Neuronal stem cell (in vitro differentiated cells): ENCODE results near the gene NETO2.
A peak's percentile ranks its signal among the peaks of the same experiment; 100 is the strongest.
"Not testable (repeated sequence)": the region's sequence is repeated elsewhere in the genome, so short reads cannot be mapped to it uniquely, and the experiment has no call there.

Experiments
- DNase-seq: peaks from one replicate; pipeline ENCODE4 v3.0.0-alpha.2; 2013; ENCODE audit warnings: low spot score
- H2AFZ ChIP-seq: one replicate; pipeline ENCODE4 v1.6.1; 2013; ENCODE audit warnings: mild to moderate bottlenecking, low read length, inconsistent platforms
- H2AK5ac ChIP-seq: 2 replicates; pipeline ENCODE4 v1.6.1; 2013; ENCODE audit warnings: low read depth, mild to moderate bottlenecking, inconsistent platforms, low read length, moderate library complexity, mixed read lengths
- H2BK120ac ChIP-seq: 2 replicates; pipeline ENCODE4 v1.6.1; 2013; ENCODE audit warnings: low read depth, mild to moderate bottlenecking, inconsistent platforms, low read length, moderate library complexity, mixed read lengths
- H2BK12ac ChIP-seq: one replicate; pipeline ENCODE4 v1.6.1; 2013; ENCODE audit warnings: low read length, inconsistent platforms
- H2BK15ac ChIP-seq: 2 replicates; pipeline ENCODE4 v1.6.1; 2013; ENCODE audit warnings: mild to moderate bottlenecking, low read length, inconsistent platforms, mixed read lengths
- H2BK5ac ChIP-seq: one replicate; pipeline ENCODE4 v1.6.1; 2013; ENCODE audit warnings: inconsistent platforms, mild to moderate bottlenecking, low read length, moderate library complexity
- H3K14ac ChIP-seq: one replicate; pipeline ENCODE4 v1.6.1; 2013; ENCODE audit warnings: low read length, inconsistent platforms
- H3K18ac ChIP-seq: 2 replicates; pipeline ENCODE4 v1.6.1; 2013; ENCODE audit warnings: low read length, inconsistent platforms
- H3K23ac ChIP-seq: 2 replicates; pipeline ENCODE4 v1.6.1; 2013; ENCODE audit warnings: low read depth, mild to moderate bottlenecking, mixed read lengths, low read length, inconsistent platforms; ENCODE audit not compliant: poor library complexity
- H3K27ac ChIP-seq: replicated peaks from 3 replicates; pipeline ENCODE4 v1.5.1; 2013; ENCODE audit warnings: low read length, inconsistent platforms
- H3K27me3 ChIP-seq, 3 experiments: 2 replicates each; pipeline ENCODE4 v1.6.1; 2013; ENCODE audit warnings: low read length in 3 of 3, mild to moderate bottlenecking in 2 of 3, inconsistent platforms in 1 of 3, low read depth in 1 of 3, mixed read lengths in 1 of 3, moderate library complexity in 1 of 3; ENCODE audit not compliant: control insufficient read depth in 3 of 3, insufficient read depth in 3 of 3
- H3K36me3 ChIP-seq, 2 donors: replicated peaks in 1 of 2; 2 replicates each; pipeline ENCODE4 v1.6.1; 2013; ENCODE audit warnings: low read length in 2 of 2; ENCODE audit not compliant: control insufficient read depth in 2 of 2, insufficient read depth in 2 of 2
- H3K4ac ChIP-seq: 2 replicates; pipeline ENCODE4 v1.6.1; 2013; ENCODE audit warnings: inconsistent platforms, mild to moderate bottlenecking, low read length, moderate library complexity
- H3K4me1 ChIP-seq, 2 donors: 1 replicate in 1 of 2; 2 replicates in 1 of 2; pipeline ENCODE4 v1.6.1; 2013; ENCODE audit warnings: low read length in 2 of 2, low read depth in 1 of 2; ENCODE audit not compliant: control insufficient read depth in 2 of 2, insufficient read depth in 1 of 2
- H3K4me2 ChIP-seq: one replicate; pipeline ENCODE4 v1.6.1; 2013; ENCODE audit warnings: mild to moderate bottlenecking, low read length, inconsistent platforms; ENCODE audit not compliant: insufficient read depth, poor library complexity, severe bottlenecking
- H3K4me3 ChIP-seq, 2 donors: 2 replicates each; pipeline ENCODE4 v1.5.1; 2013; ENCODE audit warnings: low read length in 2 of 2, mild to moderate bottlenecking in 2 of 2, inconsistent platforms in 1 of 2, moderate library complexity in 1 of 2
- H3K79me1 ChIP-seq: one replicate; pipeline ENCODE4 v1.6.1; 2013; ENCODE audit warnings: low read depth, mild to moderate bottlenecking, inconsistent platforms, low read length, moderate library complexity
- H3K9ac ChIP-seq: one replicate; pipeline ENCODE4 v1.6.1; 2013; ENCODE audit warnings: mild to moderate bottlenecking, low read depth, low read length, inconsistent platforms; ENCODE audit not compliant: poor library complexity
- H3K9me3 ChIP-seq, 2 donors: replicated peaks in 1 of 2; 2 replicates each; pipeline versions ENCODE3 to v1.6.1; 2013; ENCODE audit warnings: low read length in 2 of 2, mild to moderate bottlenecking in 2 of 2, inconsistent platforms in 1 of 2, low read depth in 1 of 2, mixed read lengths in 1 of 2, moderate library complexity in 1 of 2; ENCODE audit not compliant: control insufficient read depth in 2 of 2, insufficient read depth in 1 of 2
- H4K8ac ChIP-seq: one replicate; pipeline ENCODE4 v1.6.1; 2013; ENCODE audit warnings: low read depth, mild to moderate bottlenecking, inconsistent platforms, low read length, moderate library complexity
- H4K91ac ChIP-seq: one replicate; pipeline ENCODE4 v1.6.1; 2013; ENCODE audit warnings: low read length, low read depth, mild to moderate bottlenecking, inconsistent platforms; ENCODE audit not compliant: poor library complexity
- WGBS, 2 donors: extraction: QIAGEN DNeasy Blood & Tissue Kit; methylation state at CpG; one replicate each; pipeline ENCODE4 v1.1.7; 2013; ENCODE audit warnings: missing lambda C conversion rate in 2 of 2, mixed read lengths in 1 of 2; ENCODE audit not compliant: insufficient read length in 2 of 2, insufficient replicate concordance in 1 of 2; ENCODE audit errors: extremely low coverage in 2 of 2; 5-methylcytosine and 5-hydroxymethylcytosine counted together

NETO2 gene

GRCh38 chr16:47058295-47059086 is 85.3 kb downstream of the NETO2 start:
- no peak overlapping the region for H3K23ac ChIP-seq
- DNase-seq, result no peak
- H3K14ac ChIP-seq, result no peak overlapping the region
- H3K4ac ChIP-seq, result no peak overlapping the region
- no peak overlapping the region for H2BK5ac ChIP-seq
- no peak overlapping the region for H2BK15ac ChIP-seq
- WGBS, 2 donors, result no CpG with 5 or more reads among the region's 14 CpGs
- no peak overlapping the region for H4K8ac ChIP-seq
- peaks cover 5 to 10% of the 10 kb centered on the region in 2 donors for H3K9me3 ChIP-seq
- H3K79me1 ChIP-seq, result no peaks in the 10 kb centered on the region
- H3K27ac ChIP-seq, result no peak overlapping the region
- H3K27me3 ChIP-seq, result peaks cover 0 to 5% (median 2%) of the 10 kb centered on the region in 3 experiments
- H3K4me2 ChIP-seq, result no peak overlapping the region
- no peak overlapping the region for H2AFZ ChIP-seq
- no peak overlapping the region for H4K91ac ChIP-seq
- no peaks in the 10 kb centered on the region for H3K36me3 ChIP-seq
- no peak overlapping the region for H2BK120ac ChIP-seq
- H3K4me1 ChIP-seq, result peaks cover 0 to 4% of the 10 kb centered on the region in 2 donors
- no peak overlapping the region for H2AK5ac ChIP-seq
- no peak overlapping the region for H3K9ac ChIP-seq
- H3K18ac ChIP-seq, result no peak overlapping the region
- H3K4me3 ChIP-seq, result no peak overlapping the region
- no peak overlapping the region for H2BK12ac ChIP-seq

GRCh38 chr16:47057630-47057993 is 86.1 kb downstream of the NETO2 start:
- no peak overlapping the region for H3K27ac ChIP-seq

GRCh38 chr16:47056688-47057629 is 86.8 kb downstream of the NETO2 start:
- Histone ChIP-seq H4K8ac (no peak overlapping the region), H2AK5ac (no peak overlapping the region), H2BK120ac (no peak overlapping the region), H3K4ac (no peak overlapping the region), H2BK15ac (no peak overlapping the region), H3K79me1 (no peaks in the 10 kb centered on the region), H3K14ac (peak overlapping the region; percentile 65), H3K27me3 (peaks cover 0 to 5% (median 2%) of the 10 kb centered on the region in 3 experiments), H3K18ac (no peak overlapping the region), H3K4me1 (peaks cover 0 to 4% of the 10 kb centered on the region in 2 donors), H3K27ac (no peak overlapping the region), H2BK12ac (no peak overlapping the region), H3K4me3 (peak overlapping the region in 1 of 2 donors; percentile 71), H2AFZ (no peak overlapping the region), H4K91ac (peak overlapping the region; percentile 68), H3K36me3 (no peaks in the 10 kb centered on the region), H2BK5ac (no peak overlapping the region), H3K9ac (no peak overlapping the region), H3K4me2 (no peak overlapping the region), H3K9me3 (peaks cover 5 to 8% of the 10 kb centered on the region in 2 donors), H3K23ac (peak overlapping the region; percentile 29)
- no peak for DNase-seq
- no CpG with 5 or more reads among the region's 4 CpGs for WGBS, 2 donors

More at GRCh38 chr16:47057630-47057993, 86.1 kb downstream of the NETO2 start:
- DNase-seq, result no peak
- no peak overlapping the region for H2AK5ac ChIP-seq
- peaks cover 0 to 5% (median 2%) of the 10 kb centered on the region in 3 experiments for H3K27me3 ChIP-seq
- H2BK120ac ChIP-seq, result no peak overlapping the region
- H4K91ac ChIP-seq, result no peak overlapping the region
- H3K79me1 ChIP-seq, result no peaks in the 10 kb centered on the region
- no peak overlapping the region for H4K8ac ChIP-seq
- H2BK12ac ChIP-seq, result no peak overlapping the region
- WGBS, 2 donors, result no CpG with 5 or more reads among the region's 5 CpGs
- H2BK5ac ChIP-seq, result no peak overlapping the region
- no peak overlapping the region for H3K9ac ChIP-seq
- H3K36me3 ChIP-seq, result no peaks in the 10 kb centered on the region
- H3K4ac ChIP-seq, result no peak overlapping the region
- no peak overlapping the region for H3K23ac ChIP-seq
- H2BK15ac ChIP-seq, result no peak overlapping the region
- H3K18ac ChIP-seq, result peak overlapping the region; percentile 55
- H3K9me3 ChIP-seq, result peaks cover 5 to 10% of the 10 kb centered on the region in 2 donors
- no peak overlapping the region for H2AFZ ChIP-seq
- H3K4me3 ChIP-seq, result no peak overlapping the region
- no peak overlapping the region for H3K14ac ChIP-seq
- no peak overlapping the region for H3K4me2 ChIP-seq
- H3K4me1 ChIP-seq, result peaks cover 0 to 4% of the 10 kb centered on the region in 2 donors

GRCh38 chr16:47056061-47056460 is 87.7 kb downstream of the NETO2 start:
- no CpG with 5 or more reads among the region's 14 CpGs for WGBS, 2 donors
- not testable (repeated sequence) for H3K27me3 ChIP-seq, H3K18ac ChIP-seq, H3K4me1 ChIP-seq, H2BK120ac ChIP-seq, DNase-seq, H4K91ac ChIP-seq, H2BK5ac ChIP-seq, H4K8ac ChIP-seq, H3K36me3 ChIP-seq, H2AK5ac ChIP-seq, H2AFZ ChIP-seq, H3K23ac ChIP-seq, H2BK15ac ChIP-seq, H3K9me3 ChIP-seq, H3K14ac ChIP-seq, H3K4ac ChIP-seq, H2BK12ac ChIP-seq, H3K27ac ChIP-seq, H3K4me2 ChIP-seq, H3K79me1 ChIP-seq, H3K9ac ChIP-seq, H3K4me3 ChIP-seq
